CD4-positive, alpha-beta T cell treated with Interleukin-2 at 100 ng/mL for 4 hours (primary cell): Measurements from ENCODE around the gene ANO5.

ENCODE experiments used
- DNase-seq: peaks from one replicate; pipeline ENCODE4 v3.0.0-alpha.2; 2020; ENCODE audit warnings: low spot score

The ANO5 gene, protein sequence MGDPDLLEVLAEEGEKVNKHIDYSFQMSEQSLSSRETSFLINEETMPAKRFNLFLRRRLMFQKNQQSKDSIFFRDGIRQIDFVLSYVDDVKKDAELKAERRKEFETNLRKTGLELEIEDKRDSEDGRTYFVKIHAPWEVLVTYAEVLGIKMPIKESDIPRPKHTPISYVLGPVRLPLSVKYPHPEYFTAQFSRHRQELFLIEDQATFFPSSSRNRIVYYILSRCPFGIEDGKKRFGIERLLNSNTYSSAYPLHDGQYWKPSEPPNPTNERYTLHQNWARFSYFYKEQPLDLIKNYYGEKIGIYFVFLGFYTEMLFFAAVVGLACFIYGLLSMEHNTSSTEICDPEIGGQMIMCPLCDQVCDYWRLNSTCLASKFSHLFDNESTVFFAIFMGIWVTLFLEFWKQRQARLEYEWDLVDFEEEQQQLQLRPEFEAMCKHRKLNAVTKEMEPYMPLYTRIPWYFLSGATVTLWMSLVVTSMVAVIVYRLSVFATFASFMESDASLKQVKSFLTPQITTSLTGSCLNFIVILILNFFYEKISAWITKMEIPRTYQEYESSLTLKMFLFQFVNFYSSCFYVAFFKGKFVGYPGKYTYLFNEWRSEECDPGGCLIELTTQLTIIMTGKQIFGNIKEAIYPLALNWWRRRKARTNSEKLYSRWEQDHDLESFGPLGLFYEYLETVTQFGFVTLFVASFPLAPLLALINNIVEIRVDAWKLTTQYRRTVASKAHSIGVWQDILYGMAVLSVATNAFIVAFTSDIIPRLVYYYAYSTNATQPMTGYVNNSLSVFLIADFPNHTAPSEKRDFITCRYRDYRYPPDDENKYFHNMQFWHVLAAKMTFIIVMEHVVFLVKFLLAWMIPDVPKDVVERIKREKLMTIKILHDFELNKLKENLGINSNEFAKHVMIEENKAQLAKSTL

DNA sequence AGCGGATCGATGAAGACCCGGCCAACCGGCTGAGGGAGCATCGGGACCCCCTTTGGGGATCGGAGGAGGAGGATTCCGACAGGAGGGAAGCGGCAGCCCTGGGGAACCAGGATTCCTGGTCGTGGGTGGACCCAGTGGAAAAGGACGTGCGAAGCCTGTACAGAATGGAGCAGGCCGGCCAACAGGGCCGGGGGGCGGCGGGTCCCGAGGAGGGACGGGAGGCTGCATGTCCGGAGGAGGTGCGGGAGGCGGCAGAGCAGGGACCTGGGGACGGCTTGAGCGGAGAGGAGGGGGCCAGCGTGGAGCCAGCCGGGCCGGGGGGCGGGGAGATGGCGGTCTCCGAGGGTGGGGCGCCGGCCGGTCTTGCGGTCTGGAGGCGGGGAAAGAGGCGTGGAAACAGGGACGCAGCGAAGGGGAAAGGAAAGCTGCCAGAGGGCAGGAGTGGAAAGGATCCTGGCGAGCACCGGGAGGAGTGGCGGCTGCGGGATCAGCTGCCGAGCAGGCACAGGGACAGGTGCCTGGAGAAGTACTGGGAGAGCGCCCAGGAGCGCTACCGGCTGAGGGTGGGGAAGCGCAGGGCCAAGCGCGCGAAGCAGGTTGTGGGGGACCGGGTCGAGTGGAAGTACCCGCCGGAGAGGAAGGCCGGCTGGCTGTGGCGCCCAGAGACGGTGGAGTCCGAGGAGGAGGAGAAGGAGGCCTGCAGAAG lies at the start of gene ANO5:
Gene ANO5, plus strand, starts transcription at position 444 of the 706 bp plus-strand sequence. CDS start 408 bp downstream, outside the sequence.
- DNase-seq, result no peak

- no peak for DNase-seq
Observed at GRCh38 chr11:22151649-22152197, 41.2 kb upstream of the ANO5 start.

DNA sequence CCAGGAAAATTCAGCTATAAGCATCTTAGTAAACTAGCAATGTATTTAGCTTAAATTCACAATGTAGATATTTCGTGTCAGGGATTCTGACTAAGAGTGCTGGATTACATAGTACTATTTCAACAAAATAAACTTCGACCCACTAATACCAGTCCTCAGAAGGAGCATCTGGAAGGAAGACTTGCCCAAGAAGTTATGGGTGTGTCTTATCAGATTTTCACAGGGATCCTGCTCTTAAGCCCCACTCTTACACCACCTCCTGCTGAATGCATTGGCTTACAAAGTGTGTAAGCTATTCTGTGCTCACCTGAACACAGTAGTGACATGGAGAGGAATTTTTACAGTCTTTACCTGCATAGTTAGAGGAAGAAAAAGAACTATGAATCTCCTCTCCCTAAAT lies 35.4 kb upstream of the ANO5 start:
- no peak for DNase-seq

DNA sequence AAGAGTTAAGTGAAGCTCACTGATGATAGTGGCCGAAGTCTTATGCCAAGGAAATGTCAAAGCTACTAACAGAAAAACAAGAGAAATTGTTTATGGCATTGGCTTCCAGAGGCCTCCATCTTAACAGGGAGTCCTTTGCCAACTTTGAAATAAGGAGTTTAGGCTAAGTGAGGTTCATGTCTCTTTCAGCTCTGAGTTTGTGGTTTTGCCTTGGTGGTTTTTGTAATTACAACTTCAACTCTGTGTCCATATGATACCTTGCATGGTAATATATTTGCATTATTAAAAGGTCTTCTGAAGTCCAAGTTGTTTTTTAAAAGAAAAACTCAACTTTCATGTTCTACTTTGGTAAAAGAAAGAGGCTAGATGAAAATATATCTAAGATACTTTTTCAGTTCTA lies 31.4 kb upstream of the ANO5 start:
- DNase-seq, result no peak

GRCh38 chr11:22162756-22163155 lies 30.1 kb upstream of the ANO5 start:
- DNase-seq, result no peak

DNA sequence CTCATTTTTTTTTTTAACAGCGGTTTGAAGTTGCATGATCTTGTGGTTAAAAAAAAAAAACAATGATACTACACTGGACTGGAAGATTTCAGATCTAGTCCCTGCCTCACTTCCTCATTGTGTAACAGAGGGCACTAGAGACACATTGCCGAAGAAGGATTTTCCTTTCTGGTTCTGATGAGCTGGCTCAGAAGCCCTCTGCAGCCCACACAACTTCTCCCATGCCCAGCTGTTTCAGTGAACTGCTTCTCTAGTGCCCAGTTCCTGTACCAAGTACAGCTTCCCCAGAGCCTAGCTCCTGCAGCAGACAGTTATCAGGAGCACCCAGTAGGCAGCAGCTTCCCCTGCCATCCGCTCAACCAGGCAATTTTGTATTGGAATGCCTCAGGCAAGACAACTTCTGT lies 29.5 kb upstream of the ANO5 start:
- DNase-seq, result no peak

- no peak for DNase-seq
Observed at GRCh38 chr11:22165087-22165486, 27.8 kb upstream of the ANO5 start.

- no peak for DNase-seq
Observed at GRCh38 chr11:22165759-22166513, 26.9 kb upstream of the ANO5 start.

GRCh38 chr11:22169833-22170232 lies 23.1 kb upstream of the ANO5 start:
- no peak for DNase-seq

DNA sequence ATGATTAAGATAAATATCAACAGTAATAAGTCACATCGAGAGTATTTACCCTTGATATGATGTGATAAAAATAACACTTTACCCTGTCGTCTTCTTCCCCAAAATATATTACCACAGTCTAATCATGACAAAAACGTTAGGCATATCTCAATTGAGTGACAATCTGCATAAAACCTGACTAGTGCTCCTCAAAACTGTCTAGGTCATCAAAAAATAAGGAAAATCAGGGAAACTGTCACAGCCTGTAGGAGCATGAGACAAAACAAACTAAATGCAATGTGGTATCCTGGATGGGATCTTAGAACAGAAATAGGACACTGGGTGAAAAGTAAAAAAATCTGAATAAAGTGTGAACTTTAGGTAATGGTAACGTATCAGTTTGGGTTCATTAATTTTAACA lies 19.4 kb upstream of the ANO5 start:
- DNase-seq, result no peak

GRCh38 chr11:22177186-22177585 lies 15.7 kb upstream of the ANO5 start:
- DNase-seq, result no peak

DNA sequence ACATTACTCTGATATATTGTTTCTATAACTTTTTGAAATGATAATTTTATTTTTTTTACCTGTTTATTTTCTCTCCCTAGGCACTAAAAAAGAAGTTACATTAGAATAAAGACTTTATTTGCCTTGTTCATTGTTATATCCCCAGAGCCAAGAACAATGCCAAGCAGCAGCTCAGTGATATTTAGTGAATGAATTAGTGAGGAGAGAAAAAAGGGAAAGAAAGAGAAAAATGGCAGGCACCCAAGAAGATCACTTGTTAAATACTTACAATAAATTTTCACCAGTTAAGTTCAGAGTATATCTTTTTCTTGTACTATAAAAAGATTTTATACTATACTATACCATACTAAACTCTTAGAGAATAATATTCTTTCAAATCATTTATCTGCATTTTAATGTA lies 13.3 kb upstream of the ANO5 start:
- DNase-seq, result no peak

GRCh38 chr11:22180131-22180530 lies 12.8 kb upstream of the ANO5 start:
- DNase-seq, result no peak

DNA sequence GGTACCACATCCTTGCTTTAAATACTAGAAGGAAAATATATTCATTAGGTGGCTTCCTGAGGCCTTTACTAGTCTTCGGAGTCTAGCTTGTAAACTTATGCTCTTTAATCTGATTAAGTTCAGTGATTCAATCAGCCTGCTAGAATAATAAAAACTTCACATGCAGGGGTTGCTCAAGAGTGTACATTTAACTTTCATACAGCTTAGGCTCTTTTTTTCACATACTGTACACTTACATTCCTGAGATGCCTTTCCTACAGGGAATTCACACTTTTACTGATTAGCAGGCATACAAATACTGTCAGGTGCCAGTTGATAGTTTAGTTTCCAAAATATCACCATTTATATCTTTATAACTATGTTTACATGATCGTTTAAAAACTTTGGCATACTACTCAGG lies 3.2 kb upstream of the ANO5 start:
- no peak for DNase-seq

- DNase-seq, result no peak
Observed at GRCh38 chr11:22190827-22191463, 1.9 kb upstream of the ANO5 start.

DNA sequence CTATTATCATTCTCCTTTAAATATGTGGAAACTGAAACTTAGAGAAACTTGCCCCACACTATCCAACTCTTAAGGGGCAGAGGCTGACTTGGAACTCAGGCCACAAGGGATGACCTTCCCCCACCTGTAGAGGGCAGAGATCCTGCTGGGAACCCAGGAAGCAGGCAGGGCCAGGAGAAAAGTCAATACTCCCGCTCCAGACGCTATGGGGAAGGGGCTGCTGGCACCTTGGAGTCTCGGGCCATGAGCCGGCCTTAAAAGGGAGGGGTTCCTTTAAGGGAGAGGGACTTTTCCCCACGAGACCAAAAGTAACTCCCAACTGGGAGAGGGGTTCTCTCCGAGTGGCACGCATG lies 620 bp upstream of the ANO5 start:
- no peak for DNase-seq

DNA sequence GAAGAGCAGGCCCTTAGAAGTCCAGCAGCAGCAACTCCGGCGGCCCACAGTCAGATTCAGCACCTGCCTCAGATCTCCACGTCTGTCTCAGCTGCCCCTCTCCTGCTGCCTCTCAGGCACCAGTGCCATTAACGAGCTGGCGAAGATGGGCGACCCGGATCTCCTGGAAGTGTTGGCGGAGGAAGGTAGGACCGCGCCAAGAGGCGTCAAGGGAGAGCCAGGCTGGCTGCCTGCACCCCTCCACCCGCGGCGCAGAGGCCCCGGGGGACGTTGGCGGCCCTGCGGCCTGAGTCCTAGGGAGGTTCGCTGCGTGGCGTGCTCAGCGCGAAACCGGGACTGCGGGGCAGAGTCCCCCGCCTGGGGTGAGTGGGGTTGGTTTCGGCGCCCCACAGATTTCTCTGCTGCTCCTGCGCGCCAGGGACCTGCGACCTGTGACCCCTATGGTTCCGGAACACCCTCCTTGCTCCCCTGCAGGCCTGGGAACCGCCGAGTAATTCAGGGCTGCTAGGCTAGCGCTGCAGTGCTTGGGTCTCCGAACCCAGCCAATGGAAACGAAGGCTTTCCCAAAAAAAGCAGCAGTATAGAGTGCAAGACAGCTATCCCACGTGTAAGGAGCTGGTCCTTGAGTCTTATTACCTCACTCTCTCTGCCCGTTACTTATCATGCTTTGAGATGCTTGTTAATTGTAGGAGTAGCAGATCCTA lies 615 bp downstream of the ANO5 start:
- DNase-seq, result no peak

- no peak for DNase-seq
Observed at GRCh38 chr11:22194306-22194705, 1.4 kb downstream of the ANO5 start.

DNA sequence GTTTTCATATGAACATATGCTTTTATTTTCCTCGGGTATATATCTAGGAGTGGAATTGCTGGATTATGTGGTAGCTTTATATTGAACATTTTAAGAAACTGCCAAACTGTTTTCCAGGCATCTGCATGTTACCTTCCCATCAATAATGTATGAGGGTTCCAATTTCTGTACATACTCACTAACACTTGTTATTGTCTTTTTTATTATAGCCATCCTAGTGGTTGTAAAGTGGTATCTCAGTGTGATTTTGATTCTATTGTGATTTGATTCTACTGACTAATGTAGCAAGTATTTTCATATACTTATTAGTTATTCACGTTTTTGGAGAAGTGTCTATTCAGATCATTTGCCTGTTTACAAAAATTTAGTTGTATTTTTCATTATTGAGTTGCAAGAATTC lies 2.0 kb downstream of the ANO5 start:
- DNase-seq, result no peak
